Mesenchymal stem cell (in vitro differentiated cells and primary cell): ENCODE results near the gene DDO.

ENCODE experiments used
- DNase-seq: peaks from one replicate; pipeline ENCODE4 v3.0.0-alpha.2; 2013
- H2AFZ ChIP-seq: one replicate; pipeline ENCODE4 v1.6.1; 2013; ENCODE audit warnings: low read depth, mild to moderate bottlenecking, control low read depth, inconsistent platforms, low read length, moderate library complexity
- H2AK5ac ChIP-seq: 2 replicates; pipeline ENCODE4 v1.6.1; 2013; ENCODE audit warnings: low read length, moderate library complexity, mild to moderate bottlenecking, inconsistent platforms; ENCODE audit not compliant: severe bottlenecking
- H2BK120ac ChIP-seq: one replicate; pipeline ENCODE4 v1.6.1; 2013; ENCODE audit warnings: low read depth, mild to moderate bottlenecking, inconsistent platforms, low read length, moderate library complexity
- H2BK12ac ChIP-seq, 2 experiments: one replicate each; pipeline ENCODE4 v1.6.1; 2013; ENCODE audit warnings: inconsistent platforms in 2 of 2, low read length in 2 of 2, mild to moderate bottlenecking in 2 of 2, moderate library complexity in 2 of 2, control low read depth in 1 of 2
- H2BK15ac ChIP-seq: one replicate; pipeline ENCODE4 v1.6.1; 2013; ENCODE audit warnings: mild to moderate bottlenecking, low read depth, inconsistent platforms; ENCODE audit not compliant: poor library complexity, severe bottlenecking
- H2BK5ac ChIP-seq: 2 replicates; pipeline ENCODE4 v1.6.1; 2013; ENCODE audit warnings: low read depth, mild to moderate bottlenecking, low read length, control low read depth, inconsistent platforms; ENCODE audit not compliant: poor library complexity, severe bottlenecking
- H3K14ac ChIP-seq, 2 experiments: one replicate each; pipeline ENCODE4 v1.6.1; 2013; ENCODE audit warnings: inconsistent platforms in 2 of 2, low read length in 2 of 2, control low read depth in 1 of 2, mild to moderate bottlenecking in 1 of 2, moderate library complexity in 1 of 2
- H3K18ac ChIP-seq, 2 experiments: one replicate each; pipeline ENCODE4 v1.6.1; 2013; ENCODE audit warnings: inconsistent platforms in 2 of 2, low read length in 2 of 2, control low read depth in 1 of 2, low read depth in 1 of 2, mild to moderate bottlenecking in 1 of 2
- H3K23ac ChIP-seq, 2 experiments: one replicate each; pipeline ENCODE4 v1.6.1; 2013; ENCODE audit warnings: inconsistent platforms in 2 of 2, low read length in 2 of 2, mild to moderate bottlenecking in 2 of 2, moderate library complexity in 2 of 2, control low read depth in 1 of 2
- H3K27ac ChIP-seq: 2 replicates; pipeline ENCODE4 v1.5.1; 2013; ENCODE audit warnings: mild to moderate bottlenecking, moderate library complexity, low read length, control low read depth, inconsistent platforms; ENCODE audit not compliant: poor library complexity, severe bottlenecking
- H3K27me3 ChIP-seq, 2 experiments: 2 replicates each; pipeline versions ENCODE4 v1.6.1 to v1.7.0; 2013; ENCODE audit warnings: low read length in 2 of 2, mild to moderate bottlenecking in 2 of 2, moderate library complexity in 2 of 2, control low read depth in 1 of 2, inconsistent platforms in 1 of 2; ENCODE audit not compliant: control insufficient read depth in 1 of 2, insufficient read depth in 1 of 2
- H3K36me3 ChIP-seq, 2 experiments: 2 replicates each; pipeline versions ENCODE4 v1.6.1 to v1.7.0; 2013; ENCODE audit warnings: low read length in 2 of 2, control low read depth in 1 of 2, inconsistent platforms in 1 of 2, low read depth in 1 of 2, mild to moderate bottlenecking in 1 of 2; ENCODE audit not compliant: insufficient read depth in 2 of 2, control insufficient read depth in 1 of 2
- H3K4ac ChIP-seq, 2 experiments: one replicate each; pipeline ENCODE4 v1.6.1; 2013; ENCODE audit warnings: inconsistent platforms in 2 of 2, low read length in 2 of 2, mild to moderate bottlenecking in 2 of 2, moderate library complexity in 2 of 2, control low read depth in 1 of 2, low read depth in 1 of 2
- H3K4me1 ChIP-seq: 2 replicates; pipeline ENCODE4 v1.6.1; 2013; ENCODE audit warnings: low read depth, low read length, control low read depth; ENCODE audit not compliant: control insufficient read depth, insufficient read depth
- H3K4me2 ChIP-seq: 2 replicates; pipeline ENCODE4 v1.6.1; 2013; ENCODE audit warnings: low read length, mild to moderate bottlenecking, inconsistent platforms; ENCODE audit not compliant: poor library complexity, severe bottlenecking
- H3K4me3 ChIP-seq, 2 experiments: 2 replicates each; pipeline versions ENCODE4 v1.5.1 to v1.7.0; 2013; ENCODE audit warnings: low read length in 2 of 2, mild to moderate bottlenecking in 2 of 2, control low read depth in 1 of 2, low read depth in 1 of 2; ENCODE audit not compliant: insufficient read depth in 1 of 2
- H3K79me1 ChIP-seq: replicated peaks from 2 replicates; pipeline ENCODE4 v1.6.1; 2013; ENCODE audit warnings: mild to moderate bottlenecking, control low read depth, low read length, inconsistent platforms; ENCODE audit not compliant: poor library complexity, severe bottlenecking
- H3K9ac ChIP-seq: 2 replicates; pipeline ENCODE4 v1.7.0; 2013; ENCODE audit warnings: mild to moderate bottlenecking, low read length, moderate library complexity
- H3K9me3 ChIP-seq: 2 replicates; pipeline ENCODE4 v1.7.0; 2013; ENCODE audit warnings: mild to moderate bottlenecking, low read length; ENCODE audit not compliant: control insufficient read depth
- H4K8ac ChIP-seq: one replicate; pipeline ENCODE4 v1.6.1; 2013; ENCODE audit warnings: inconsistent platforms, mild to moderate bottlenecking, low read length, moderate library complexity
- H4K91ac ChIP-seq: one replicate; pipeline ENCODE4 v1.6.1; 2013; ENCODE audit warnings: mild to moderate bottlenecking, low read length, inconsistent platforms
- WGBS: methylation state at CpG from one replicate; pipeline ENCODE4 v1.1.7; 2013; ENCODE audit warnings: mixed read lengths; 5-methylcytosine and 5-hydroxymethylcytosine counted together

Gene DDO

DNA sequence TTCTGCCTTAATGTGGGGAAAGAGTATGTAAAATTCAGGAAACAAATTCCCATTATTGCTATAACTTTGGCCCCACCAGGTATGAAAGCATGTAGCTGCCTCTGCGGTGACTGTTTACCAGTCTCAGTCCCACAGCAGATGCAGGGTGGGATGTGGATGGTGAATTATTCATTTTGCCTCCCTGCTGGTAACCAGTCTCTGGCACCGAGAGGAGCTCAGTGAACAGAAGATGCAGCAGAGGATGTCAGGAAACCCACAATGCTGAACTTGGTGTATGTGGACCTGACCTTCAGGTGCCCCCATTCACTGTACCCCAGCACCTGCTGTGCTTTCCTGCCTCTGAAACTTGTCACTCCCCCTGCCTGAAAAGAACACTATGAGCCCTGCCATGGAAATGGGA lies 48.4 kb downstream of the DDO start:
- Histone ChIP-seq H3K36me3 (no peaks in the 10 kb centered on the region), H2AK5ac (no peak overlapping the region), H2BK5ac (no peak overlapping the region), H3K18ac (no peak overlapping the region), H4K91ac (no peak overlapping the region), H3K9me3 (peaks cover 9% of the 10 kb centered on the region), H4K8ac (no peak overlapping the region), H3K4me3 (no peak overlapping the region), H3K27ac (no peak overlapping the region), H3K14ac (no peak overlapping the region), H3K79me1 (no peaks in the 10 kb centered on the region), H2BK12ac (no peak overlapping the region), H3K4ac (no peak overlapping the region), H3K9ac (no peak overlapping the region), H3K4me2 (no peak overlapping the region), H3K4me1 (no peaks in the 10 kb centered on the region), H3K27me3 (peaks cover 66 to 77% of the 10 kb centered on the region in 2 experiments), H2BK15ac (no peak overlapping the region), H2AFZ (no peak overlapping the region), H2BK120ac (no peak overlapping the region), H3K23ac (no peak overlapping the region)
- 86% methylated on average over 2 of the region's 2 CpGs for WGBS
- no peak for DNase-seq

DNA sequence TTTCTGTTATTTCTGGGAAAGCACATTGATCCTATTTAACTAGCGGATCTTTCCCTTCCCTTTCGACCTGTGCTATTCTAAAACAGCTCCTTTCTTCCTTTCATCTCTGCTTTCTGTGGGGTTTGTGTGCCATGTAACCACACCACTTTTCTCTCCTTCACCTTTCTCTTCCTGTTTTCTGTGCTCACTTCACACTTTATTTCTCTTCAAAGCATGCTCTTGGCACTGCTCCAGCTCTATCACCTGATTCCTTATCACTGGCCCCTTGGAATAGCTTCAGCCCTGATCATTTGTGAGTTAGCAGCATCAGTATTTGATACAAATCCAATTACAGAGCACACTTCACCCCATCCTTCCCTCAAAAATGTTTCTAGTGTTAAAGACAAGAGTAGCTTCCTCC lies 49.1 kb downstream of the DDO start:
- peaks cover 69 to 74% of the 10 kb centered on the region in 2 experiments for H3K27me3 ChIP-seq
- WGBS: 87% methylated on average over 2 of the region's 2 CpGs
- peaks cover 9% of the 10 kb centered on the region for H3K9me3 ChIP-seq
- H2AK5ac ChIP-seq: no peak overlapping the region
- H3K4me3 ChIP-seq: no peak overlapping the region
- H4K91ac ChIP-seq: no peak overlapping the region
- no peak overlapping the region for H2BK12ac ChIP-seq
- no peak overlapping the region for H3K23ac ChIP-seq
- no peak overlapping the region for H3K9ac ChIP-seq
- H3K14ac ChIP-seq: no peak overlapping the region
- H3K79me1 ChIP-seq: no peaks in the 10 kb centered on the region
- H3K4me2 ChIP-seq: no peak overlapping the region
- H3K18ac ChIP-seq: no peak overlapping the region
- H3K36me3 ChIP-seq: no peaks in the 10 kb centered on the region
- no peak overlapping the region for H2BK15ac ChIP-seq
- H3K27ac ChIP-seq: no peak overlapping the region
- H2BK120ac ChIP-seq: no peak overlapping the region
- H3K4me1 ChIP-seq: no peaks in the 10 kb centered on the region
- H2BK5ac ChIP-seq: no peak overlapping the region
- DNase-seq: no peak
- no peak overlapping the region for H3K4ac ChIP-seq
- no peak overlapping the region for H2AFZ ChIP-seq
- no peak overlapping the region for H4K8ac ChIP-seq

DNA sequence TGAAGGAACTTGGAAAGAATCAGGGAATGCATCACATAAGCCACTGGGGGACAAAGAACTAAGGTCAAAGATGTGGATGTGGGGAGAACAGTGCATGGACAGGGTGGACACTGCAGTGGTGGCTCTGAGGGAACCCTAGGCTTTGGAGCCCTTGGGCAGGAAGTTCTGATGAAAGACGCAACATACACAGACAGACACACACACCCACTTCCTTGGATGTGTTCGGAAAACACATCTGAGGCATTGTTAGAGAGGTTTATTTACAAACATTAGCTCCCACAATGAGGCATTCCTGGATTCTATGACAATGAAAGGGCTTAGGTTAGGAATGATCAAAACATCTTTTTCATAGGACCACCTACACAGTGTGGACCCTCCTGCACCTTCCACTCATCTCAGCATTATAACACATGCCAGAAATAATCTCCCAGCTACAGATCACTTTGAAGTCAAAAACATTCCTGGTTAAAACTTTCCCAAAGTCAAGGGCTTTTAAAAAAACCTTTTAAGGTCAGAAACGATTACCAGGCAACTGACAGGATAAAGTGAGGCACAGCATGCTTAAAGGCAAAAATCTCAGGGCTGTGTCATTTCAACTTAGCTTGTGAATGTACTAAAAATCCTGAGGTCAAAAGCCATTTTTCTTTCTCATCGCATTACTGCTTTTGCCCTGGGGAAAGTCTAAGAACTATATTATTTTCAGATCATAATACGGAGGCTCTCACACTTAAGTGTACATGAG lies 50.8 kb downstream of the DDO start:
- no peak overlapping the region for H2BK12ac ChIP-seq
- H3K4ac ChIP-seq: no peak overlapping the region
- H3K27me3 ChIP-seq: peaks cover 62 to 77% of the 10 kb centered on the region in 2 experiments
- no peaks in the 10 kb centered on the region for H3K36me3 ChIP-seq
- H4K8ac ChIP-seq: no peak overlapping the region
- no peak overlapping the region for H2AK5ac ChIP-seq
- H3K4me3 ChIP-seq: no peak overlapping the region
- H3K4me1 ChIP-seq: no peaks in the 10 kb centered on the region
- H3K14ac ChIP-seq: no peak overlapping the region
- no peak overlapping the region for H3K18ac ChIP-seq
- no peak overlapping the region for H2BK5ac ChIP-seq
- H3K79me1 ChIP-seq: no peaks in the 10 kb centered on the region
- H3K23ac ChIP-seq: no peak overlapping the region
- H4K91ac ChIP-seq: no peak overlapping the region
- 84% methylated on average over 4 of the region's 5 CpGs for WGBS
- DNase-seq: no peak
- no peak overlapping the region for H2AFZ ChIP-seq
- no peak overlapping the region for H2BK120ac ChIP-seq
- H3K9me3 ChIP-seq: no peaks in the 10 kb centered on the region
- H2BK15ac ChIP-seq: no peak overlapping the region
- H3K27ac ChIP-seq: no peak overlapping the region
- no peak overlapping the region for H3K9ac ChIP-seq
- no peak overlapping the region for H3K4me2 ChIP-seq

DNA sequence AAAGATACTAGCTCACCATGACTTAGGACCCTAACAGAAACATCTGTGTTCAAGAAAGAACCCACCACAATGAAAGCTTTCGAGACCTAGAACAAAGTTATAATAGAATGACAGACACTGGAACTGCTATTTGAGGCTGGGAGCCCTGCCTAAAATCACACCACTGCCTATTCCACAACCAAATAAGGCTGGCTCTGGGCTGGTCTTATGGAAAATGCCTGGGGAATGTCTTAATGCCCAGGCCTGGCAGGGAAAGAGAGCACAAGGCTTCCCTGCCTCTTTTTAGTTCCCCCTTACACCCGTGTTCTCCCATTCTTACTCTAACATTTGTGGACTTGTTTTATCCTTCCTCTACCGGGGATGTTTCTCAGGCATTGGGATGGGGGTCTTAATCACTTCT lies 51.6 kb downstream of the DDO start:
- Histone ChIP-seq H3K4ac (no peak overlapping the region), H3K27ac (no peak overlapping the region), H3K4me2 (no peak overlapping the region), H3K79me1 (no peaks in the 10 kb centered on the region), H3K23ac (no peak overlapping the region), H2BK120ac (no peak overlapping the region), H3K9me3 (no peaks in the 10 kb centered on the region), H2BK12ac (no peak overlapping the region), H2BK5ac (no peak overlapping the region), H3K27me3 (peaks cover 65 to 79% of the 10 kb centered on the region in 2 experiments), H3K4me3 (no peak overlapping the region), H3K9ac (no peak overlapping the region), H3K14ac (no peak overlapping the region), H3K4me1 (no peaks in the 10 kb centered on the region), H2AK5ac (no peak overlapping the region), H3K18ac (no peak overlapping the region), H4K8ac (no peak overlapping the region), H4K91ac (no peak overlapping the region), H2AFZ (no peak overlapping the region), H3K36me3 (no peaks in the 10 kb centered on the region), H2BK15ac (no peak overlapping the region)
- DNase-seq: no peak
- WGBS: 87% methylated on average over 3 of the region's 3 CpGs
